ENCODE measurements around the gene MAP1LC3B2. TPM values are rescaled to one million over a fixed set of nuclear protein-coding genes. Genes with fewer than 3 reads are reported as not detected.

Gene MAP1LC3B2
- polyA plus RNA-seq, 1 donor, result 5.5 TPM

DNA sequence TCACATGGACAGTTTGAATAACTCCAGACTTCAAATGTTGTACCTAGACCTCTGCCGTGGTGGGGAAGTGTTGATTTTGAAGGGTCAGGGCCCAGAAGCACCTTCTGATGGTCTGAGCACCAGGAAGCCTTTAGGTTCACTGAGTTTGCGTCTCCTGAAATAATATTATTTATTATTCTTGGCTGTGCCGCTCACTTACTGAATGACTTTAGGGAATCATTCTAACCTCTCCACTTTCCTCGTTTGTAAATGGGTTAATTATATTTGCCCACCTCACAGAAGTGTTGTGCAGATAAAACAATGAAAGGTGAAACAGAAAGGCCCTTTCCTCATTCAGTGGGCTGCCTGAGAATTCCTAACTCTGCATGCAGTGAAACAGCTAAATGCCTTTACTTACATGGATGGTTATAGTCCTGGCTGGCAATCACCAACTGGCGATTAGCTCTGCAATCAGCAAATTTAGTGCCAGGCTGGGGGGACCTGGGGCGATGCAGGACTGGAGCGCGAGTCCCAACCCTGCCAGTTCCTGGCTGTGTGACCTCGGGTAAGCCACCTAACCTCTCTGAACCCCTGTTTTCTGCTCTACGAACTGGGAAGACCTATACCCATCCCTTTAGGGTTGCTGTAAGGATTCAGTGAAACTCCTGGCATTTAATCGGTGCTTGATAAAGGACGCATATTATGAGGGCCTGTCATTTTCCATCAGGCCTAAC is 57.5 kb downstream of the MAP1LC3B2 start:
- DNase-seq, result no peak

DNA sequence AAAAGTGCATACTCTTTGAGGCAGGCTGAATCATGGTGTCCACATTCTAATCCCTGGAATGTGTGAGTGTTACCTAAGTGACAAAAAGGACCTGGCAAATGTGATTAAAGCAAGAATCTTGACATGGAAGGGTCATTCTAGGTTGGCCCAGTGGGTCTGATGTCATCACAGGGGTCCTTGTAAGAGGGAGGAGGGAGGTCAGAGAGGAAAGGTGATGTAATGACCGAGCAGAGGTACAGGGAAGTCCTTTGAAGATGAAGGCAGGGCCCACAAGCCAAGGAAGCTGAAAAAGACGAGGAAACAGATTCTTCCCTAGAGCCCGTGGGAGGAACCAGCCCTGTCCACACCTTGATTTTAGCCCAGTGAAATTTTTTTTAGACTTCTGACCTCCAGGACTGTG is 60.1 kb downstream of the MAP1LC3B2 start:
- no peak for DNase-seq

DNA sequence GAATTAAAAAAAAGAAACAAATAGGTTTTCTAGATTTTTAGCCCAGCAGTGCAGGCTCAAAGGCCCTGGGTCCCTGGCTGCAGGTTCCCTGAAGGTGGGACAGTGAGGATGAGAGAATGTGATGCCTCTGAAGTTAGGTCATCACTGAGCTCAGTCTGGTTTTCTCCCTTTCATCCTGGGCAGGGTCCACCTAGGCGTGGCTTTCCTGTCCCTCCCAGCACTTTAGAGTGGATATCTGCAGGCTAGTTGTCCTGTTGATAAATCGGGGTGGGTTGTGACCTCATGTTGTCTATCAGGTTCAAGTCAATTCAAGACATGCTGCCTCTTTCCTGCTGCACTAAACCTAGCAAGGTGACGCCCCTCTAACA is 60.9 kb downstream of the MAP1LC3B2 start:
- DNase-seq, result no peak

DNA sequence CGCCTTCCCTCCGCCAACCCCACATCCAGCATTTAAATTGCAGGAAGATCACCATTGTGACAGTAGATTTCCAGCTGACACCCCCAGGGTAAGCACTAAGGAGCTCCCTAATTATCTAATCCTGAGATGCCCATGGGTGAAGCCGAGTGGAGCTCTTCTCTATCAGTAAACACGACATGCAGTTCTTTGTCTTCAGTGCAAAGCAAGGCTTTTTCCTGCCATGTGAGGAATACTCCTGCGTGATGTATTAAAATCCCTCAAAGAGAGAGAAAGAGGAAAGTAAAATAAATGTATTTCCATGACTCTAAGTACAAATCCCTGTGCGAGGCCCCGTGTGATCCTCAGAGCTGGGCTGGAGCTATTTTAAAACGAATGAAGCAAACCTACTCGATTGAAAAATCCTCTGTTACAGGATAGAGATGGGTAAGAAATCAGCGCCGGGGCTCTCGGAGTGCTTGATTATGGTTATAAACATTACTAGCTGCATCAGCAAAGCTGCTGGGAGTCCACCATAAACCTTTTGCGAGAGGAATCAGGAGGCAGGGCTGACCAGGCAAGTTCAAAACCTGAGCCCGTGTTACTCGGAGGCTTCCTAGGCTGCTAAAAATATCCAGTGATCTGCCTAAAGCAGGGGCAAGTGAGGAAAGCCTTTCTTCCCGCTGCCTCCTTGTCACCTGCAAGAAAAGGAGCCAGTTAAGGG is 61.5 kb downstream of the MAP1LC3B2 start:
- DNase-seq, result peak; percentile 38

DNA sequence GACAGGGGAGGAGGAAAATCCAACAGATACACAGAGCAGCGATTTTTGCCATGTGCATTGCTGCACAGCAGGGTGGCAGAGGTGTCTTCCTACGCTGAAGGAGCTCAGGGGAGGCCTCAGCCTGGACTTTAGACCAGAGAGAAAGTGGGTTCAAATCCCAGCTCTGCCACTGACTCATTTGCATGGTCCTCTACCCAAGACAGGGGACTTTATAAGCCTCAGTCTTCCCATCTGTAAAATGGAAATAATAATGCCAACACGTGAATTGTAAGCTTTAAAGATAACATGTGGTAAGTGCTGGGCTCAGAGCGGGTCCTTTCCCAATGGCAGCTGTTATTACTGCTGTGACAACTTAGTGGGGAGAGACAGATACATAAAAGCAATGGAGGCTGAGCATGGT is 62.0 kb downstream of the MAP1LC3B2 start:
- DNase-seq, result no peak

DNA sequence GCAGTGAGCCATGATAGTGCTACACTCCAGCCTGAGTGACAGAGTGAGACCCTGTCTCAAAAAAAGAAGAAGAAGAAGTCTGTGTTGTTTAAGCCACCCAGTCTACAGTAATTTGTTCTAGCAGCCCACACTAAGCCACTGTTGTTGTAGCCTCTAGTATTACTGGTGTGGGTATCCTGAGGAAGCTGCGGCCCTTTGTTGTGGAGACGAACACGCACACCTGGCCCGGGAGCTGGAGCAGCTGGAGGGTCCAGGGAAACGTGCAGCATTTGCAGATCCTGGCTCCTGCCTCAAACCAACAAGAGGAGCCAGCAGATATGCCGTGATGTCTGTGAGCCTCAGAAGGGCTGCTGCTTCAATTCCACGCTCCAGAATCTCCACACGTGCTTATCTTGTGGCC is 65.3 kb downstream of the MAP1LC3B2 start:
- no peak for DNase-seq

GRCh38 chr12:116626153-116626552 is 67.0 kb downstream of the MAP1LC3B2 start:
- DNase-seq, result no peak

Other genes with a start within 250 kb of the MAP1LC3B2 start
- gene SPRING1, start 178.7 kb downstream of the MAP1LC3B2 start, polyA plus RNA-seq (ENCODE audit: insufficient read length), result 14.3 TPM
- 1.1 TPM for gene RNFT2, start 178.9 kb downstream of the MAP1LC3B2 start, polyA plus RNA-seq (ENCODE audit: insufficient read length)